Natural killer cell (primary cell): ENCODE results near the gene CUX1. TPM values are rescaled to one million over a fixed set of nuclear protein-coding genes. Genes with fewer than 3 reads are reported as not detected.

Source experiments
- ATAC-seq, 3 donors: fragments of 150-1000 bp in 2 of 3; fragments of 200-7000 bp in 1 of 3; cut with Tn5 transposase; 1 replicate in 1 of 3; 2 replicates in 2 of 3; pipeline ENCODE4 v1.10.0; 2021; ENCODE audit warnings: mild to moderate bottlenecking in 2 of 3, moderate library complexity in 2 of 3
- DNase-seq, 2 donors: peaks; one replicate each; pipeline versions ENCODE4 v3.0.0 to v3.0.0-alpha.2; 2013 to 2021; ENCODE audit warnings: mixed read lengths in 1 of 2
- H3K27ac ChIP-seq: one replicate; pipeline ENCODE4 v1.5.1; 2013; ENCODE audit warnings: mild to moderate bottlenecking, low read length
- H3K27me3 ChIP-seq: one replicate; pipeline ENCODE4 v1.6.1; 2013; ENCODE audit warnings: low read length; ENCODE audit not compliant: control insufficient read depth, insufficient read depth
- H3K36me3 ChIP-seq: one replicate; pipeline ENCODE4 v1.6.1; 2013; ENCODE audit warnings: low read length; ENCODE audit not compliant: control insufficient read depth, insufficient read depth
- H3K4me1 ChIP-seq: one replicate; pipeline ENCODE4 v1.6.1; 2013; ENCODE audit warnings: low read length; ENCODE audit not compliant: control insufficient read depth, insufficient read depth
- H3K4me3 ChIP-seq: one replicate; pipeline ENCODE4 v1.5.1; 2013; ENCODE audit warnings: low read length
- H3K9me3 ChIP-seq: one replicate; pipeline ENCODE4 v1.6.1; 2013; ENCODE audit warnings: low read length; ENCODE audit not compliant: control insufficient read depth, insufficient read depth
- H3K27ac Mint-ChIP-seq, 2 donors: one replicate each; pipeline ENCODE4 v1.8.0; 2022; ENCODE audit warnings: mild to moderate bottlenecking in 2 of 2, mixed read lengths in 2 of 2, moderate library complexity in 1 of 2
- H3K27me3 Mint-ChIP-seq, 2 donors: one replicate each; pipeline ENCODE4 v1.8.0; 2022; ENCODE audit warnings: low read depth in 2 of 2, mixed read lengths in 2 of 2
- H3K36me3 Mint-ChIP-seq: one replicate; pipeline ENCODE4 v1.8.0; 2022; ENCODE audit warnings: mixed read lengths
- H3K4me1 Mint-ChIP-seq, 2 donors: one replicate each; pipeline ENCODE4 v1.8.0; 2022; ENCODE audit warnings: mixed read lengths in 2 of 2
- H3K4me3 Mint-ChIP-seq: one replicate; pipeline ENCODE4 v1.8.0; 2022; ENCODE audit warnings: mild to moderate bottlenecking, moderate library complexity, mixed read lengths
- H3K9me3 Mint-ChIP-seq, 2 donors: one replicate each; pipeline ENCODE4 v1.8.0; 2022; ENCODE audit warnings: mixed read lengths in 2 of 2
- CTCF ChIP-seq: fragments of 200-600 bp; IDR thresholded peaks from one replicate; pipeline ENCODE4 v1.8.0; 2022; ENCODE audit warnings: antibody characterized with exemption
- WGBS: methylation state at CpG from one replicate; pipeline ENCODE4 v1.1.7; 2013; ENCODE audit warnings: missing lambda C conversion rate; ENCODE audit not compliant: insufficient coverage; 5-methylcytosine and 5-hydroxymethylcytosine counted together
- intact Hi-C: fragments of 100-400 bp; cut with micrococcal nuclease; formaldehyde crosslinking; loops from one replicate; pipeline ENCODE4 v1.14.2; 2022
- total RNA-seq, 4 donors: library from RNA; stranded (reverse); fragments of 120-200 nt in 1 of 4; gene quantifications; one replicate each; pipeline versions ENCODE4 v1.2.3 to v1.2.4, GENCODE V29; 2013 to 2022

CUX1 gene
- total RNA-seq, 3 donors from 2014 or later (not counting 1 experiment from before 2014, with no cell fraction given), result 59.8 to 77.4 (median 73.6) TPM

DNA sequence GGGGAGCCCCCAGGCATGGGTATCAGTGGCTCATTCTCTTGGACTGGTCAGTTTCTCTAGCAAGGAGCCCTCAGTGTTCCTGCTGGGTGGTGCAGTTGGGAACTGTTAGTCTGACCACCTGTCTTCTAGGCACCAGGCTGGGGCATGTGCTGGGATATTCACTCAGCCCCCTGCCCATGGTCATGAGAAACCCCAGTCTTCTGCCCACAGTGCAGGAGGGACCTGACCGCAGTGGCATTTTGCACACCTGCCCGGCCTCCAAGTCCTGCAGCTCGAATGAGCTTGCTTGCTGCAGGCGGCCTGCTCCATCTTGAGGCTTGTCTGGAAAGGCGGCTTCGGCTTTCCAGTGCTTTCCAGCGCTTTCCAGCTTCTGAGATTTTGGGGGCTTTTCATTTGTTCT lies 36.3 kb downstream of the CUX1 start:
- H3K9me3 ChIP-seq, result no peaks in the 10 kb centered on the region
- Mint-ChIP-seq H3K36me3 (no peaks in the 10 kb centered on the region), H3K27me3 (no peaks in the 10 kb centered on the region), H3K9me3 (peaks cover 0 to 5% of the 10 kb centered on the region in 2 donors), H3K4me1 (peaks cover 21 to 40% of the 10 kb centered on the region in 2 donors), H3K27ac (no peak overlapping the region), H3K4me3 (no peak overlapping the region)
- TF ChIP-seq CTCF, result no peak
- DNase-seq, result no peak
- no peak for ATAC-seq
- H3K4me3 ChIP-seq, result no peak overlapping the region
- H3K27ac ChIP-seq, result no peak overlapping the region
- H3K4me1 ChIP-seq, result peaks cover 33% of the 10 kb centered on the region
- no peaks in the 10 kb centered on the region for H3K27me3 ChIP-seq
- no peaks in the 10 kb centered on the region for H3K36me3 ChIP-seq
- intact Hi-C loops, result no loop called here
- 93% methylated on average over 7 of the region's 7 CpGs for WGBS

- Histone ChIP-seq H3K27ac (no peak overlapping the region), H3K36me3 (no peaks in the 10 kb centered on the region), H3K9me3 (no peaks in the 10 kb centered on the region), H3K4me3 (no peak overlapping the region), H3K27me3 (no peaks in the 10 kb centered on the region), H3K4me1 (peaks cover 33% of the 10 kb centered on the region)
- whole genome bisulfite sequencing, result 87% methylated on average over 10 of the region's 10 CpGs
- no peak for TF ChIP-seq CTCF
- DNase-seq, result no peak
- H3K4me3 Mint-ChIP-seq, result peak overlapping the region; percentile 40
- peaks cover 21 to 37% of the 10 kb centered on the region in 2 donors for H3K4me1 Mint-ChIP-seq
- H3K36me3 Mint-ChIP-seq, result no peaks in the 10 kb centered on the region
- intact Hi-C loops, result no loop called here
- peaks cover 0 to 3% of the 10 kb centered on the region in 2 donors for H3K9me3 Mint-ChIP-seq
- H3K27ac Mint-ChIP-seq, result peak overlapping the region in 1 of 2 donors; percentile 69
- no peaks in the 10 kb centered on the region for H3K27me3 Mint-ChIP-seq
- no peak for ATAC-seq
Measured at GRCh38 chr7:101854084-101854865, 36.8 kb downstream of the CUX1 start.

DNA sequence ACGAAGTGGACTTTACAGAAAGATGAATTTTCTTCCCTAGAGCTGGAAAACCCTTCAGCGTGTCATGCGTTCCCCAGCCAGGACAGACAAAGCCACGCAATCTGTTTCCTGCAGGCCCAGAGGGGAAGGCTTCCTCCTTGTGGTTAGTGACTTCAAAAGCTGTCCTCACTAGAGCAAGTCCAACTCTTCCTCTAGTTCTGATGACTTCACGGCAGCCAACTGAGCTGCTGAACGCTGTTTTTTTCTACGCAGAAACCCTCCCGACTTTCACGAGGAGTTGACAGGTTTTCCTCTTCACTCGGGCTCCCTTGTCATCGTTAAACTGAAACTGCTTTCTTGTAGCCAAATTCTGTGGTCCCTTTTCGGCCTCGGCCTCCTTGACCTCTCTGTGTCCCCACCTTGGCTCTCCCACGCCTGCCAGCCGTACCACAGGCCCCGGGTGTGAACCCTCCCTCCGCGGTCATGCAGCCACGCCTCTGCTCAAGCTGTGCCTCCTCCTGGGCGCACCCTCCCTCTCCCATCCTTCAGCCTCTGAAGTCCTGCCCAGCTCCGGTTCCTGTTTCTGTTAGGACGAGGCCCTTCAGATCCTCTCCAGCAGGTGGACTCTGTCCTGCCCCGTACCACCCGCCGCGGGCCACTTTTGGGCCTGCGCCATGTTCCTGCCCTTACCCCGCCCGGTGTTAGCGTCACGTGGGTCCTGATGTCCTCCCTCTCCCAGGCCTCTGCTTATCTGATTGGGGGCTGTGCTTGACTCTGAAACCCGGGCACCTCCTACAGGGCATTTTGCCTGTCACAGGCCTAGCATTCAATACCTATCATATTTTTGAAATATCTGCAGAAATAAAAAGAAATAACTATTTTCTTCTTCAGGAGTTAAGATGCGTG lies 39.3 kb downstream of the CUX1 start:
- Mint-ChIP-seq H3K9me3 (no peaks in the 10 kb centered on the region), H3K4me3 (peak overlapping the region; percentile 94), H3K36me3 (no peaks in the 10 kb centered on the region), H3K27ac (peak overlapping the region; percentile 94 to 99), H3K4me1 (peaks cover 21 to 45% of the 10 kb centered on the region in 2 donors), H3K27me3 (no peaks in the 10 kb centered on the region)
- peak overlapping the region; percentile 53 for H3K4me3 ChIP-seq
- peak; percentile 79 to 88 for DNase-seq
- ATAC-seq, result peak; percentile 89 to 94 (median 90)
- peak overlapping the region; percentile 94 for H3K27ac ChIP-seq
- intact Hi-C loops, result loop anchor here (2.0 to 5.0 kb wide), 2 partner anchors 42 to 169 kb away; no protein-coding TSS in a partner anchor
- no peaks in the 10 kb centered on the region for H3K9me3 ChIP-seq
- peak; percentile 46 for TF ChIP-seq CTCF
- H3K4me1 ChIP-seq, result peaks cover 33% of the 10 kb centered on the region
- H3K36me3 ChIP-seq, result no peaks in the 10 kb centered on the region
- H3K27me3 ChIP-seq, result no peaks in the 10 kb centered on the region
- 3% methylated on average over 33 of the region's 33 CpGs for WGBS
